ENCODE data around the gene FAM83F. TPM values are rescaled to one million over a fixed set of nuclear protein-coding genes. Genes with fewer than 3 reads are reported as not detected.
"Not testable (repeated sequence)": the region's sequence is repeated elsewhere in the genome, so short reads cannot be mapped to it uniquely, and the experiment has no call there.

FAM83F gene
- total and polyA plus RNA-seq, 4 donors, result 0.39 to 1.5 (median 1.2) TPM

DNA sequence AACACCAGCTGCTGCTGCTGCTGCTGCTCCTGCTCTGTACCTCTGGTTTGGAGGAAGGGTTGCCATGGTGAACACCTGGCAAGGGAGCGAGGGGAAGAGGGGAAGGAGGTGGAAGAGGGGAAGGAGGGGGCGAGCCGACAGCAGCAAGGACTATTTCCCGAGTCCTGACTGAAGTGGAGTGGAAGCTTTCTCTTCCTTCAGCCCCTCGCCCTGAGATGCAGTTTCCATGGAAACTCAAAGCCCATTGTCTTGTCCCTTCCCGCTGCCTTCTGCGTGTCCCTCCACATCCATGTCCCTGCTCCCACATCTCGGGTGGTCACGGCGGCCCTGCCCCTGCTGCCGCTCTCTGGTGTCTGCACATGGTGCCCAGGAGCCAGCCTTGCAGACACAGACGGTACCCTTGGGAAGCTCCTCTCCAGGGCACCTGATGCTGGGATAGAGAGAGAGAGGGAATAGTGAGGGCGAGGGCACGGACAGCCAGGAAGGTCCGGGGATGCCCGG lies 28.6 kb downstream of the FAM83F start:
- WGBS, result 80% methylated on average over 16 of the region's 16 CpGs
- Histone ChIP-seq H3K9me3 (ENCODE audit: control insufficient read depth in 4 of 4, low read length in 3 of 4) (no peaks in the 10 kb centered on the region), H3K27ac (ENCODE audit: low read depth in 1 of 2, low read length in 2 of 2) (no peak overlapping the region), H3K4me3 (ENCODE audit: low read depth in 1 of 3, low read length in 3 of 3) (no peak overlapping the region), H3K27me3 (ENCODE audit: control insufficient read depth in 4 of 4, insufficient read depth in 4 of 4, low read length in 3 of 4) (no peaks in the 10 kb centered on the region), H3K36me3 (ENCODE audit: control insufficient read depth in 4 of 4, insufficient read depth in 3 of 4, low read depth in 1 of 4, low read length in 3 of 4) (no peaks in the 10 kb centered on the region), H3K9ac (ENCODE audit: low read depth in 1 of 2, low read length in 2 of 2) (no peak overlapping the region), H3K4me1 (ENCODE audit: control insufficient read depth in 4 of 4, insufficient read depth in 4 of 4, low read length in 3 of 4) (no peaks in the 10 kb centered on the region)
- no peak for DNase-seq (ENCODE audit: low spot score)
- no peak for TF ChIP-seq HNF4G (IDR thresholded peaks at IDR 0.05)
- TF ChIP-seq RXRA (IDR thresholded peaks at IDR 0.05), result no peak
- TF ChIP-seq, protein P1, sequence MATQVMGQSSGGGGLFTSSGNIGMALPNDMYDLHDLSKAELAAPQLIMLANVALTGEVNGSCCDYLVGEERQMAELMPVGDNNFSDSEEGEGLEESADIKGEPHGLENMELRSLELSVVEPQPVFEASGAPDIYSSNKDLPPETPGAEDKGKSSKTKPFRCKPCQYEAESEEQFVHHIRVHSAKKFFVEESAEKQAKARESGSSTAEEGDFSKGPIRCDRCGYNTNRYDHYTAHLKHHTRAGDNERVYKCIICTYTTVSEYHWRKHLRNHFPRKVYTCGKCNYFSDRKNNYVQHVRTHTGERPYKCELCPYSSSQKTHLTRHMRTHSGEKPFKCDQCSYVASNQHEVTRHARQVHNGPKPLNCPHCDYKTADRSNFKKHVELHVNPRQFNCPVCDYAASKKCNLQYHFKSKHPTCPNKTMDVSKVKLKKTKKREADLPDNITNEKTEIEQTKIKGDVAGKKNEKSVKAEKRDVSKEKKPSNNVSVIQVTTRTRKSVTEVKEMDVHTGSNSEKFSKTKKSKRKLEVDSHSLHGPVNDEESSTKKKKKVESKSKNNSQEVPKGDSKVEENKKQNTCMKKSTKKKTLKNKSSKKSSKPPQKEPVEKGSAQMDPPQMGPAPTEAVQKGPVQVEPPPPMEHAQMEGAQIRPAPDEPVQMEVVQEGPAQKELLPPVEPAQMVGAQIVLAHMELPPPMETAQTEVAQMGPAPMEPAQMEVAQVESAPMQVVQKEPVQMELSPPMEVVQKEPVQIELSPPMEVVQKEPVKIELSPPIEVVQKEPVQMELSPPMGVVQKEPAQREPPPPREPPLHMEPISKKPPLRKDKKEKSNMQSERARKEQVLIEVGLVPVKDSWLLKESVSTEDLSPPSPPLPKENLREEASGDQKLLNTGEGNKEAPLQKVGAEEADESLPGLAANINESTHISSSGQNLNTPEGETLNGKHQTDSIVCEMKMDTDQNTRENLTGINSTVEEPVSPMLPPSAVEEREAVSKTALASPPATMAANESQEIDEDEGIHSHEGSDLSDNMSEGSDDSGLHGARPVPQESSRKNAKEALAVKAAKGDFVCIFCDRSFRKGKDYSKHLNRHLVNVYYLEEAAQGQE (IDR thresholded peaks at IDR 0.05), result no peak
- TF ChIP-seq, protein P2, sequence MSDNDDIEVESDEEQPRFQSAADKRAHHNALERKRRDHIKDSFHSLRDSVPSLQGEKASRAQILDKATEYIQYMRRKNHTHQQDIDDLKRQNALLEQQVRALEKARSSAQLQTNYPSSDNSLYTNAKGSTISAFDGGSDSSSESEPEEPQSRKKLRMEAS (IDR thresholded peaks at IDR 0.05), result no peak
- no peak for TF ChIP-seq JUND (IDR thresholded peaks at IDR 0.05)
- TF ChIP-seq, protein P3, sequence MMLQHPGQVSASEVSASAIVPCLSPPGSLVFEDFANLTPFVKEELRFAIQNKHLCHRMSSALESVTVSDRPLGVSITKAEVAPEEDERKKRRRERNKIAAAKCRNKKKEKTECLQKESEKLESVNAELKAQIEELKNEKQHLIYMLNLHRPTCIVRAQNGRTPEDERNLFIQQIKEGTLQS (IDR thresholded peaks at IDR 0.05), result no peak
- TF ChIP-seq SP1 (IDR thresholded peaks at IDR 0.05), result no peak
- TF ChIP-seq NR2F2 (IDR thresholded peaks at IDR 0.05), result no peak
- TF ChIP-seq FOXA2 (IDR thresholded peaks at IDR 0.05), result no peak
- TF ChIP-seq YY1 (IDR thresholded peaks at IDR 0.05), result no peak
- no peak for TF ChIP-seq GABPA (IDR thresholded peaks at IDR 0.05 in 1 of 2, conservative IDR thresholded peaks at IDR 0.05 in 1 of 2)
- no peak for TF ChIP-seq EGR1 (IDR thresholded peaks at IDR 0.05; ENCODE audit: low read depth in 2 of 2)

DNA sequence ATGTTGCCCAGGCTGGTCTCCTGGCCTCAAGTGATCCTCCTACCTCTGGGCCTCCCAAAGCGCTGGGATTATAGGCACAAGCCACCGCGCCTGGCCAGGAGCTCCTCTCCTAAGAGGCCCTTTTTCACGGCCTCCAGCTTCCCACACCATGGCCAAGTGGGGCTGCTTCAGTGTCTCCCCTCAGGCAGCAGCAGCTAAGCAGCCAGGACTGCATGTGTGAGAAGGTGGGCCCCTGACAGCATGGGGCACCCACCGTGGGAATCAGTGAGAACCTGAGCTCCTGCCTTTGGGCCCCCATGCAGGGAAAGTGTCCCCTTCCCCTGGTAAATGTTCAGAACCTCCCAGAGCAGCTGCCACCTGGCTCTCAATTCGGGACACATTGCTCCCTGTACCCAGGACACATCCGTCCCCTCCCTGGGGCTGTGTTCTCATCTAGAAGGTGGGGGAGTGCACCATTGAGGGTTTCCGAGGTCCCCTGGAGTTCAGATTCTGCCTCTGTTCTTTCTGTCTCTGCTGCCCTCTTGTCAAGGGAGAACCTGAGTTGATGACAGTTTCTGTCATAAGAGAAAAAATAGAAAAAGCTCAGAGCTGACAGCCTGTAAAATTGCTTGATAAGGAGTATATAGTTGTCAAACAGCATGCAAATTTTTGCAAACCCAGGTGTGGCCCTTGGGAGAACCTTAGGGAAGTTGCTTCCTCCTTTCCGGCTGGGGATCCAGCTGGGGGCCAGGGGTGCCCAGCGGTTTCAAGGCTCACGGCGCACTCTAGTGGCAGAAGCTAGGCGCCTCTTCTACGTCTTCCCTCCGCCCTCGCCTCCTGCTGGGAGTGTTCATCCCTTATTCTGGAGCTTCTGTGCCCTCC lies 29.7 kb downstream of the FAM83F start:
- TF ChIP-seq RAD21 (IDR thresholded peaks at IDR 0.05) (peak; percentile 93 to 97), HNF4G (IDR thresholded peaks at IDR 0.05) (no peak), JUND (IDR thresholded peaks at IDR 0.05) (no peak)
- TF ChIP-seq, protein P4, sequence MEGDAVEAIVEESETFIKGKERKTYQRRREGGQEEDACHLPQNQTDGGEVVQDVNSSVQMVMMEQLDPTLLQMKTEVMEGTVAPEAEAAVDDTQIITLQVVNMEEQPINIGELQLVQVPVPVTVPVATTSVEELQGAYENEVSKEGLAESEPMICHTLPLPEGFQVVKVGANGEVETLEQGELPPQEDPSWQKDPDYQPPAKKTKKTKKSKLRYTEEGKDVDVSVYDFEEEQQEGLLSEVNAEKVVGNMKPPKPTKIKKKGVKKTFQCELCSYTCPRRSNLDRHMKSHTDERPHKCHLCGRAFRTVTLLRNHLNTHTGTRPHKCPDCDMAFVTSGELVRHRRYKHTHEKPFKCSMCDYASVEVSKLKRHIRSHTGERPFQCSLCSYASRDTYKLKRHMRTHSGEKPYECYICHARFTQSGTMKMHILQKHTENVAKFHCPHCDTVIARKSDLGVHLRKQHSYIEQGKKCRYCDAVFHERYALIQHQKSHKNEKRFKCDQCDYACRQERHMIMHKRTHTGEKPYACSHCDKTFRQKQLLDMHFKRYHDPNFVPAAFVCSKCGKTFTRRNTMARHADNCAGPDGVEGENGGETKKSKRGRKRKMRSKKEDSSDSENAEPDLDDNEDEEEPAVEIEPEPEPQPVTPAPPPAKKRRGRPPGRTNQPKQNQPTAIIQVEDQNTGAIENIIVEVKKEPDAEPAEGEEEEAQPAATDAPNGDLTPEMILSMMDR (IDR thresholded peaks at IDR 0.05; ENCODE audit: low read depth, low read length, missing input control), result peak; percentile 86
- WGBS, result 41% methylated on average over 16 of the region's 16 CpGs
- no peaks in the 10 kb centered on the region for H3K36me3 ChIP-seq (ENCODE audit: control insufficient read depth in 4 of 4, insufficient read depth in 3 of 4, low read depth in 1 of 4, low read length in 3 of 4)

DNA sequence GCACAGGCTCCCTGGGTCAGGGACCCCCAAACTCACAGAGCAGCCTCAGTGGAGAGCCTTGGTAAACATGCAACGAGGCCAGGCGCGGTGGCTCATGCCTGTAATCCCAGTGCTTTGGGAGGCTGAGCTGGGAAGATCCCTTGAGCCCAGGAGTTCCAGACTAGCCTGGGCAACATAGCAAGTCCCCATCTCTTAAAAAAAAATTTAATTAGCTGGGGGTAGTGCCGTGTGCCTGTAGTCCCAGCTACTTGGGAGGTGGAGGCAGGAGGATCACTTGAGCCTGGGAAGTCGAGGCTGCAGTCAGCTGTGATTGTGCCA lies 30.3 kb downstream of the FAM83F start:
- not testable (repeated sequence) for H3K9me3 ChIP-seq (ENCODE audit: control insufficient read depth in 4 of 4, low read length in 3 of 4); H3K27ac ChIP-seq (ENCODE audit: low read depth in 1 of 2, low read length in 2 of 2); DNase-seq (ENCODE audit: low spot score); H3K4me3 ChIP-seq (ENCODE audit: low read depth in 1 of 3, low read length in 3 of 3); H3K36me3 ChIP-seq (ENCODE audit: control insufficient read depth in 4 of 4, insufficient read depth in 3 of 4, low read depth in 1 of 4, low read length in 3 of 4); H3K4me1 ChIP-seq (ENCODE audit: control insufficient read depth in 4 of 4, insufficient read depth in 4 of 4, low read length in 3 of 4); H3K9ac ChIP-seq (ENCODE audit: low read depth in 1 of 2, low read length in 2 of 2); H3K27me3 ChIP-seq (ENCODE audit: control insufficient read depth in 4 of 4, insufficient read depth in 4 of 4, low read length in 3 of 4)
- WGBS, result 47% methylated on average over 5 of the region's 5 CpGs

More for the DNA sequence above, 29.7 kb downstream of the FAM83F start:
- no peak overlapping the region for H3K9ac ChIP-seq (ENCODE audit: low read depth in 1 of 2, low read length in 2 of 2)
- peaks cover 0 to 4% (median 0%) of the 10 kb centered on the region in 4 donors for H3K4me1 ChIP-seq (ENCODE audit: control insufficient read depth in 4 of 4, insufficient read depth in 4 of 4, low read length in 3 of 4)
- no peaks in the 10 kb centered on the region for H3K27me3 ChIP-seq (ENCODE audit: control insufficient read depth in 4 of 4, insufficient read depth in 4 of 4, low read length in 3 of 4)
- no peaks in the 10 kb centered on the region for H3K9me3 ChIP-seq (ENCODE audit: control insufficient read depth in 4 of 4, low read length in 3 of 4)
- no peak overlapping the region for H3K27ac ChIP-seq (ENCODE audit: low read depth in 1 of 2, low read length in 2 of 2)
- peak; percentile 75 for DNase-seq (ENCODE audit: low spot score)
- no peak overlapping the region for H3K4me3 ChIP-seq (ENCODE audit: low read depth in 1 of 3, low read length in 3 of 3)
